ENCODE results near the gene SLIT3.

Gene SLIT3

GRCh38 chr5:169029661-169030274, 271.2 kb downstream of the SLIT3 start:
- no peak for DNase-seq (ENCODE audit: low spot score)

- DNase-seq (ENCODE audit: low spot score) = no peak
Measured at GRCh38 chr5:169029037-169029436, 271.9 kb downstream of the SLIT3 start.

- DNase-seq (ENCODE audit: low spot score) = no peak
Measured at GRCh38 chr5:169027501-169028061, 273.4 kb downstream of the SLIT3 start.

- no peak for DNase-seq (ENCODE audit: low spot score)
Measured at GRCh38 chr5:169025491-169025890, 275.4 kb downstream of the SLIT3 start.

- no peak for DNase-seq (ENCODE audit: low spot score)
Measured at GRCh38 chr5:169024421-169024820, 276.5 kb downstream of the SLIT3 start.

GRCh38 chr5:169022718-169023117, 278.2 kb downstream of the SLIT3 start:
- DNase-seq (ENCODE audit: low spot score) = no peak

- no peak for DNase-seq (ENCODE audit: low spot score)
Measured at GRCh38 chr5:169020102-169020501, 280.8 kb downstream of the SLIT3 start.

GRCh38 chr5:169018925-169019324, 282.0 kb downstream of the SLIT3 start:
- DNase-seq (ENCODE audit: low spot score) = no peak

- DNase-seq (ENCODE audit: low spot score) = no peak
Measured at GRCh38 chr5:169015991-169016390, 284.9 kb downstream of the SLIT3 start.

GRCh38 chr5:169013846-169014245, 287.1 kb downstream of the SLIT3 start:
- no peak for DNase-seq (ENCODE audit: low spot score)

GRCh38 chr5:169013208-169013728, 287.7 kb downstream of the SLIT3 start:
- no peak for DNase-seq (ENCODE audit: low spot score)

- no peak for DNase-seq (ENCODE audit: low spot score)
Measured at GRCh38 chr5:169012450-169012849, 288.5 kb downstream of the SLIT3 start.

- DNase-seq (ENCODE audit: low spot score) = no peak
Measured at GRCh38 chr5:169011451-169011850, 289.5 kb downstream of the SLIT3 start.

- no peak for DNase-seq (ENCODE audit: low spot score)
Measured at GRCh38 chr5:169011009-169011408, 289.9 kb downstream of the SLIT3 start.

- DNase-seq (ENCODE audit: low spot score) = no peak
Measured at GRCh38 chr5:169009123-169009522, 291.8 kb downstream of the SLIT3 start.

- DNase-seq (ENCODE audit: low spot score) = no peak
Measured at GRCh38 chr5:169006842-169007790, 293.8 kb downstream of the SLIT3 start.

GRCh38 chr5:169004551-169004950, 296.4 kb downstream of the SLIT3 start:
- no peak for DNase-seq (ENCODE audit: low spot score)

GRCh38 chr5:169003721-169004541, 297.0 kb downstream of the SLIT3 start:
- no peak for DNase-seq (ENCODE audit: low spot score)

- DNase-seq (ENCODE audit: low spot score) = no peak
Measured at GRCh38 chr5:169002953-169003555, 297.9 kb downstream of the SLIT3 start.

- no peak for DNase-seq (ENCODE audit: low spot score)
Measured at GRCh38 chr5:169001394-169001793, 299.5 kb downstream of the SLIT3 start.

GRCh38 chr5:168995024-168995423, 305.9 kb downstream of the SLIT3 start:
- no peak for DNase-seq (ENCODE audit: low spot score)

GRCh38 chr5:168992687-168993086, 308.3 kb downstream of the SLIT3 start:
- no peak for DNase-seq (ENCODE audit: low spot score)

Data from hematopoietic multipotent progenitor cell treated with erythropoietin and hydrocortisone succinate and interleukin-3 and kit ligand, for 15 days (in vitro differentiated cells).